Muscle of leg (tissue), 11 donors: ENCODE data around the gene CCL27. TPM values are rescaled to one million over a fixed set of nuclear protein-coding genes. Genes with fewer than 3 reads are reported as not detected.
A peak's percentile ranks its signal among the peaks of the same experiment; 100 is the strongest.

ENCODE experiments used
- DNase-seq: peaks from one replicate; pipeline ENCODE4 v3.0.0; 2013
- H3K27ac ChIP-seq: one replicate; pipeline ENCODE4 v1.5.1; 2013; ENCODE audit warnings: mild to moderate bottlenecking, low read length, control low read depth
- H3K27me3 ChIP-seq: one replicate; pipeline ENCODE4 v1.6.1; 2013; ENCODE audit warnings: low read length; ENCODE audit not compliant: control insufficient read depth, insufficient read depth
- H3K36me3 ChIP-seq: one replicate; pipeline ENCODE4 v1.6.1; 2013; ENCODE audit warnings: low read length; ENCODE audit not compliant: control insufficient read depth, insufficient read depth
- H3K4me1 ChIP-seq: one replicate; pipeline ENCODE4 v1.6.1; 2013; ENCODE audit warnings: low read length; ENCODE audit not compliant: control insufficient read depth, insufficient read depth
- H3K4me3 ChIP-seq: one replicate; pipeline ENCODE4 v1.5.1; 2013; ENCODE audit warnings: low read length, control low read depth
- H3K9me3 ChIP-seq: replicated peaks from 2 replicates; pipeline ENCODE4 v1.6.1; 2013; ENCODE audit warnings: low read depth, low read length; ENCODE audit not compliant: control insufficient read depth
- WGBS: methylation state at CpG from one replicate; pipeline ENCODE4 v1.1.5; 2013; ENCODE audit warnings: missing lambda C conversion rate; ENCODE audit not compliant: insufficient coverage; 5-methylcytosine and 5-hydroxymethylcytosine counted together
- polyA plus RNA-seq, 8 donors: library from polyadenylated mRNA; unstranded; fragments of 120-200 nt; gene quantifications; one replicate each; pipeline versions ENCODE4 v1.2.1 to v1.2.3, GENCODE V29; 2013; ENCODE audit warnings: inconsistent platforms in 1 of 8, low replicate concordance in 1 of 8; ENCODE audit not compliant: insufficient read length in 8 of 8, insufficient read depth in 1 of 8
- total RNA-seq: library from RNA; stranded (reverse); fragments of 120-200 nt; gene quantifications from one replicate; pipeline ENCODE4 v1.2.4, GENCODE V29; 2013

CCL27 gene
- total and polyA plus RNA-seq, 9 donors = 0.31 to 1.1 (median 0.61) TPM; not detected in 1

- peaks cover 70% of the 10 kb centered on the region for H3K27me3 ChIP-seq
These were observed 33.6 kb downstream of the CCL27 start, which contains the start of gene ARID3C for GRCh38 chr9:34628656-34629490. ARID3C (minus strand) TSS chr9:34629066; CDS start chr9:34628014, 1,052 bp downstream.

GRCh38 chr9:34627716-34628655, 34.5 kb downstream of the CCL27 start:
- no peak overlapping the region for H3K27ac ChIP-seq
- no peak for DNase-seq
- peaks cover 13% of the 10 kb centered on the region for H3K4me1 ChIP-seq
- no peak overlapping the region for H3K4me3 ChIP-seq
- 17% methylated on average over 16 of the region's 20 CpGs for WGBS
- peaks cover 79% of the 10 kb centered on the region for H3K27me3 ChIP-seq
- H3K36me3 ChIP-seq = no peaks in the 10 kb centered on the region
- H3K9me3 ChIP-seq = no peaks in the 10 kb centered on the region

More at GRCh38 chr9:34628656-34629490, 33.6 kb downstream of the CCL27 start, which contains the start of gene ARID3C:
- H3K27ac ChIP-seq = no peak within 1 kb of the TSS
- H3K9me3 ChIP-seq = no peaks in the 10 kb centered on the region
- peak within 1 kb of the TSS; percentile 17 for H3K4me3 ChIP-seq
- H3K4me1 ChIP-seq = peaks cover 16% of the 10 kb centered on the region
- 2% methylated on average over 69 of the region's 69 CpGs for WGBS
- no peak for DNase-seq
- no peaks in the 10 kb centered on the region for H3K36me3 ChIP-seq

- DNase-seq = no peak
- Histone ChIP-seq H3K9me3 (peaks cover 4% of the 10 kb centered on the region), H3K27ac (no peak overlapping the region), H3K4me3 (no peak overlapping the region), H3K36me3 (no peaks in the 10 kb centered on the region), H3K27me3 (peaks cover 89% of the 10 kb centered on the region), H3K4me1 (peaks cover 19% of the 10 kb centered on the region)
- 33% methylated on average over 2 of the region's 3 CpGs for WGBS
These were observed 37.3 kb downstream of the CCL27 start for GRCh38 chr9:34625186-34625486.

- Histone ChIP-seq H3K4me3 (no peak overlapping the region), H3K4me1 (peaks cover 23% of the 10 kb centered on the region), H3K9me3 (peaks cover 4% of the 10 kb centered on the region), H3K36me3 (no peaks in the 10 kb centered on the region), H3K27ac (no peak overlapping the region), H3K27me3 (peaks cover 83% of the 10 kb centered on the region)
- whole genome bisulfite sequencing = 4% methylated on average over 32 of the region's 39 CpGs
- DNase-seq = no peak
These were observed 37.8 kb downstream of the CCL27 start for GRCh38 chr9:34624475-34625185.

- peaks cover 75% of the 10 kb centered on the region for H3K27me3 ChIP-seq
- no peak overlapping the region for H3K27ac ChIP-seq
- H3K4me3 ChIP-seq = no peak overlapping the region
- peaks cover 3% of the 10 kb centered on the region for H3K36me3 ChIP-seq
- DNase-seq = no peak
- WGBS = 4% methylated on average over 46 of the region's 63 CpGs
- peaks cover 22% of the 10 kb centered on the region for H3K4me1 ChIP-seq
- peaks cover 4% of the 10 kb centered on the region for H3K9me3 ChIP-seq
These were observed 38.9 kb downstream of the CCL27 start for GRCh38 chr9:34623374-34624235.

- DNase-seq = peak; percentile 98
- Histone ChIP-seq H3K27ac (peak within 1 kb of the TSS; percentile 20), H3K36me3 (peaks cover 32% of the 10 kb centered on the region), H3K4me1 (peaks cover 22% of the 10 kb centered on the region), H3K9me3 (peaks cover 4% of the 10 kb centered on the region), H3K27me3 (peaks cover 44% of the 10 kb centered on the region), H3K4me3 (peak within 1 kb of the TSS; percentile 95)
- 3% methylated on average over 41 of the region's 43 CpGs for WGBS
These were observed 42.1 kb downstream of the CCL27 start, which contains the start of gene DCTN3 for GRCh38 chr9:34620061-34620994. DCTN3 (minus strand) TSS chr9:34620495; CDS start chr9:34620464, 31 bp downstream.

GRCh38 chr9:34615132-34615531, 47.3 kb downstream of the CCL27 start:
- no peak overlapping the region for H3K4me3 ChIP-seq
- H3K36me3 ChIP-seq = peaks cover 45% of the 10 kb centered on the region
- 20% methylated on average over 1 of the region's 2 CpGs for WGBS
- H3K4me1 ChIP-seq = peaks cover 31% of the 10 kb centered on the region
- DNase-seq = no peak
- no peaks in the 10 kb centered on the region for H3K9me3 ChIP-seq
- no peak overlapping the region for H3K27ac ChIP-seq
- no peaks in the 10 kb centered on the region for H3K27me3 ChIP-seq

- Histone ChIP-seq H3K4me3 (peak overlapping the region; percentile 79), H3K9me3 (no peaks in the 10 kb centered on the region), H3K4me1 (peaks cover 23% of the 10 kb centered on the region), H3K27ac (peak overlapping the region; percentile 84), H3K27me3 (no peaks in the 10 kb centered on the region), H3K36me3 (peaks cover 37% of the 10 kb centered on the region)
- DNase-seq = peak; percentile 89
- 1% methylated on average over 13 of the region's 15 CpGs for WGBS
These were observed 49.6 kb downstream of the CCL27 start for GRCh38 chr9:34612788-34613390.
